Bone marrow (tissue), 2 donors: ENCODE data around the gene NOS1AP.
"Not testable (repeated sequence)": the region's sequence is repeated elsewhere in the genome, so short reads cannot be mapped to it uniquely, and the experiment has no call there.

Source experiments
- DNase-seq, 2 donors: peaks; one replicate each; lab custom pipeline; 2025; lab: John Stamatoyannopoulos, UW

NOS1AP gene

GRCh38 chr1:162169031-162169790 is 99.7 kb downstream of the NOS1AP start:
- no peak for DNase-seq

GRCh38 chr1:162171111-162171510 is 101.6 kb downstream of the NOS1AP start:
- no peak for DNase-seq

GRCh38 chr1:162172311-162173102 is 103.0 kb downstream of the NOS1AP start:
- no peak for DNase-seq

DNA sequence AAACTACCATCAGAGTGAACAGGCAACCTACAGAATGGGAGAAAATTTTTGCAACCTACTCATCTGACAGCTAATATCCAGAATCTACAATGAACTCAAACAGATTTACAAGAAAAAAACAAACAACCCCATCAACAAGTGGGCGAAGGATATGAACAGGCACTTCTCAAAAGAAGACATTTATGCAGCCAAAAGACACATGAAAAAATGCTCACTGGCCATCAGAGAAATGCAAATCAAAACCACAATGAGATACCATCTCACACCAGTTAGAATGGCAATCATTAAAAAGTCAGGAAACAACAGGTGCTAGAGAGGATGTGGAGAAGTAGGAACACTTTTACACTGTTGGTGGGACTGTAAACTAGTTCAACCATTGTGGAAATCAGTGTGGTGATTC is 104.1 kb downstream of the NOS1AP start:
- not testable (repeated sequence) for DNase-seq

- not testable (repeated sequence) for DNase-seq
These were observed 104.5 kb downstream of the NOS1AP start for GRCh38 chr1:162174027-162174426.

- DNase-seq = no peak
These were observed 106.0 kb downstream of the NOS1AP start for GRCh38 chr1:162175379-162176081.

- DNase-seq = no peak
These were observed 107.6 kb downstream of the NOS1AP start for GRCh38 chr1:162177126-162177525.

DNA sequence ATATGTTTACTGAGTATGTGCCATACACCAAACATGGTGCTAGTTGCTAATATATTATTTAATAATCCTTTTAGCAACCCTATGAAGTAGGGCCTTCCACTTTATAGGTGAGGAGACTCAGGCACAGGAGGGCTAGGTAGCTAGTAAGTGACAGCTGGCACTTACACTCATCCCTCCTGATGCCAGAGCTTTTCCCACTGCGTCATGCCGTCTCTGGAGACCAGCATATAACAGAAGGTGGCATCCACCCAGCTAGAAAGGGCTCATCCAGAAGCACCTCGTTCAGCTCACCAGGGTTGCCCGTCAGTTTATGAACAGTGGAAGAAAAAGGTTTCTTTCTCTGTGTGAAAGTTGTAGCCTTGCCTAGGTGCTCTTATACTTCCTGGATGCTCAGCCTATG is 108.9 kb downstream of the NOS1AP start:
- DNase-seq = no peak

DNA sequence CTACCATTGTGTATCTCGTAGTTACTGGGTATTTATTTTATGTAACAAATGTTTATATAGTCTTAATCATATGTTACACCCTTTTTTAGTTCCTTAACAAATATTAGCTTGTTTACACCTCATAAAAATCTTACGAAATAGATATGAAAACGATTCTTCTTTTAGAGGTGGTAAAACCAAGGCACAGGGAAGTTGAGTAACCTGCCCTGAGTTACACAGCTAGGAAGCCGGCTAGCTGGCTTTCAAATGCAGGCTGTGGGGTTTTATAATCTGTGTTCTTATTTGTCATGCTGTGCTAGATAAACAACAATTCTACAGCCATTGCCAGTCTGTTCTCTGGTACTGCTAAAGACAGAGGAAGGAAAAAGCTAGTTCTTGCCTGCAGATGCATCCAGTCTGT is 109.6 kb downstream of the NOS1AP start:
- DNase-seq = no peak

DNA sequence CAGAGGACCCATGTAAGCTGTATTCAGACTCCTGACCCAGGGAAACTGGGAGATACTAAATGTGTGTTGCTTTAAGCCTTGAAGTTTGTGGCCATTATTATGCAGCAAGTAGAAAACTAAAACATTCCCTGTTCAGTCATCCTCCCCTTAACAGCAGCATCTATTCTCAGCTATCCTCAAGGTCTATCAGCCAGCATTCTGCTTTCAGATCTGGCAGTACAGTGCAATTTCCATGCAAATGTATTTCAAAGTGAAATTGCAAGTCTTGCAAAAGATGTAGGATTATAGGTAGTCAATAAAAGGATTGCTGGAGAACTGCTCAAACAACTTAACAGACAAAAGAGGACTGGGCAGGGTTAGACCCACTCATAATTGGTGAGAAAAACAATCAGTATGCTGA is 111.3 kb downstream of the NOS1AP start:
- DNase-seq = no peak

GRCh38 chr1:162182090-162182489 is 112.6 kb downstream of the NOS1AP start:
- no peak for DNase-seq

- no peak for DNase-seq
These were observed 116.0 kb downstream of the NOS1AP start for GRCh38 chr1:162185314-162186025.

GRCh38 chr1:162186026-162186374 is 116.5 kb downstream of the NOS1AP start:
- DNase-seq = no peak

- DNase-seq = no peak
These were observed 116.9 kb downstream of the NOS1AP start for GRCh38 chr1:162186406-162186805.

DNA sequence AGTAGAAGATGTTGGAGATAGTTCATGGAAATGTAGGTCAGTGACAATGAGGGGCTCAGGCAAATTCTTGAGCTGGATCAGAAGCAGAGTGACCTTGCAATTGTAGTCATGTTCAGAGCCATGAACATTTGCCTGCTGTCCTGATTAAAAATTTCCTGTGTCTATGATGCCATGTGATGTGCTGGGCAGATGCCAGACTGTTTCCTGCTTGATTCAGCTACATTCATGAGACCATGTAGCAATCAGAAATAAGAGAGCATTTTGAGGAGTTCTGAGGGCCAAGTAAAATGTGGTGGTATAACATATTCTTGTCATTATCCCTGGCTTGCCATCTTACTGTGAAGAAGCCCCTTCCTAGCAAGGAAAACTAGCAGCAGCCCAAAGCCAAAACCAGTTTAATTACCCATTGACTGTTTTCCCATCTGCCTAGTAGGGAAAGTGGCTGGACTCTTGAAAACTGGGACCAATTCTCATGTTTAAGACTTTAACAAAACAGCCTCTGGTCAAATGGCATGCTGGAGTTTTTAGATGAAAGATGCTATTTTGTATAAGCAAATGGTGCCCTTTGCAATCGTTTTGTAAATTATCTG is 118.3 kb downstream of the NOS1AP start:
- DNase-seq = no peak

DNA sequence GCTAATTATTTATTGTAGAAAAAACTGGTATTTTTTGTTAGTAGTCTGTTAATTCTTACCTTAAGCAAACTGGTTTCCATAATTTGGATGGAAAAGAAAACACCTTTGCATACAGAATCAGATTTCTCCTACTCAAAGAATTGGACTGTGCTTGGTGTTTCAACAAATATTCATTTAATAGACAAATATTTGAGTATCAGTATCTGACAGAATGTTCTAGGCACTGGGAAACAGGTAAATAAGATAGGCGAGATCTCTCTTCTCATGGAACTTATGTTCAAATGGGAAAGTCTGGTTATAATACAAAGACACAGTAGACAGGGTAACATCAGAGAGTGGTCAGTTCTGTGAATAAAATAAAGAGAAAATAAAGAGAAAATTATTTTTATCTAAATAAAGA is 119.9 kb downstream of the NOS1AP start:
- DNase-seq = no peak

- DNase-seq = no peak
These were observed 122.2 kb downstream of the NOS1AP start for GRCh38 chr1:162191396-162192305.

DNA sequence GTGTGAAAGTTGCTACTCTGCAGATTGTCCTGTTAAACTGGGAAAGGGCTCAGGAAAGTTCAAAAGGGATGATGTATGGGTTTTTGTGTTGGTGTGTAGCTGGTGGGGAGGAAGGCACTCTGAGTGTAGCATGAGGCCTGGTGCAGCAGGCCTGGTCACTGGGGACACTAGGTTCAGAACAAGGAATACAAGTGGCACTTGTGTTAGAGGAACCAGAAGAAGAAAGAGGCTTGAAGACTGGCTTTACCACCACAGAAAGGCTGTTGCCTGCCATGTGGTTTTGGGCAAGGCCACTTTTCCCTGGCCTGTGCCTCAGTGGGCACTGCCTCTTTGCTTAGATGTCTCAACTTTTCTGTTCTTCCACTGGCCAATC is 122.8 kb downstream of the NOS1AP start:
- no peak for DNase-seq

DNA sequence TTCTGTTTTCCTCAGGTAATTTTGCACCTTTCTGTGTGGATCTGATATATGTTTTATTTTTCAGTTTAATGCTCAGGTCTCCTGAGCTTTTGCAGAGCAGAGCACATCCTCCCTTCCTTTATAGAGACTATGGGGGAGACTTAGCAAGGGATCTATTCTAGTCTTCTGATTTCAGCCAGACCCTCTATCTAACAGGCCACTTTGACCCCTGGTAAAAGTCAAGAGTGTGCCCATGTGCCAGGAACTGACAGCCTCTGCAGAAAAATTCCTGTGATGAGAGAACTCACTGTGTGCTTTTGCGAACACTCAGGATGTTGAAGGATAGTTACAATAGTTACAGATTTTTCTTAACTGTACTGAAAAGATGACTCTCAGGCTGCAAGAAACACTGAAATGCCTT is 123.3 kb downstream of the NOS1AP start:
- no peak for DNase-seq

DNA sequence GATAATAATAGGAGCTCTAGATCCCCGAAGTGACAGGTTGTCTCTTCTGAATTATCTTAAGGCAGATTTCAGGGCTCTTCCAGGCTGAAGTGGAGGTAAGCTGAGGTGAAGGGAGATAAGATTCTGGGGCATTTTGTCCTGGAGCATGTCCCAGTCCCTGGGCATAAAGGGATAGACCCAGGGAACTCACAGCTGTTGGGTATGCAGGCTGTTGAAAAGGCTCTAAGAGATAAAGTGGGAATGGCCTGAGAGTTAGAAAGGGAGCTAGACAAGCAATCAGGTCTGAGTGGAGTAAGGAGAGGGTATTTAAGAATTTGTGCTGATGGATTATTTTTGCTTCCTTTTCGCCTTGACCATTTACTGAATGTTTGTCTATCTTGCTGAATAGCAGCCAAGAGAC is 123.7 kb downstream of the NOS1AP start:
- DNase-seq = no peak

- DNase-seq = no peak
These were observed 124.3 kb downstream of the NOS1AP start for GRCh38 chr1:162193815-162194214.
